Breast epithelium (tissue), 3 donors: ENCODE data around the gene CIB4.

Experiments used
- CTCF ChIP-seq, 3 donors: fragments of 450-650 bp; IDR thresholded peaks; one replicate each; pipeline ENCODE4 v1.5.1; 2016 to 2017; ENCODE audit warnings: antibody characterized with exemption in 3 of 3, mild to moderate bottlenecking in 3 of 3, moderate library complexity in 3 of 3
- POLR2A ChIP-seq: fragments of 450-650 bp; IDR thresholded peaks from one replicate; pipeline ENCODE4 v1.6.1; 2016; ENCODE audit warnings: antibody characterized with exemption, mild to moderate bottlenecking, moderate library complexity
- POLR2AphosphoS5 ChIP-seq, 3 donors: sonication (generic); formaldehyde crosslinking; IDR thresholded peaks; one replicate each; pipeline ENCODE4 v1.6.1; 2017; ENCODE audit warnings: antibody characterized with exemption in 3 of 3

DNA sequence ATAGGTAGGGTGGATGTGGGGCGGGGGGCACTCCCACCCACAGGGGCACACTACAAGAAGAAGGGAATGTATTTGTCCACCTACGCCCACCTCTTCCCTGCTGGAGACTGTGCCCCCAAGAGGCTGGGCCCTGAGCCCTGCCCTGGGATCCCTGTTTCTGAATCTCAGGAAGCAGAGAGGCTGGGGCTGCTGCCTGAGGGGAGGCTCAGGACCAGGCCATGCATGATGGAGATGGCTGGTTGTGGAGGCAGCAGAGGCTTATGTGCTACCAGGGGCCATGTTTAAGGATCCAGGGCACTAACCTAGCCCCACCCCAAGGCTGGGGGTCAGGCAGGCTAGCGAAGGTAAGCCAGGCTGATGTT, 82.1 kb downstream of the CIB4 start:
- TF ChIP-seq POLR2A: no peak
- no peak for TF ChIP-seq POLR2AphosphoS5 (IDR thresholded peaks at IDR 0.05)
- no peak for TF ChIP-seq CTCF (IDR thresholded peaks at IDR 0.05)
